SK-N-SH treated with all-trans-retinoic acid at 6 μM for 48 hours (cell line): Measurements from ENCODE around the gene CIC.

Experiments
- ATAC-seq: fragments of 200-7000 bp; cut with Tn5 transposase; 3 replicates; pipeline ENCODE4 v1.9.1; 2020; ENCODE audit warnings: mild to moderate bottlenecking, moderate library complexity
- ARNTL ChIP-seq: fragments of 450-650 bp; formaldehyde crosslinking; IDR thresholded peaks from 2 replicates; pipeline ENCODE4 v1.5.0; 2020; ENCODE audit warnings: low read depth, mild to moderate bottlenecking, moderate library complexity, borderline replicate concordance
- BACH2 ChIP-seq: fragments of 250-450 bp; sonication (Bioruptor Pico); IDR thresholded peaks from 2 replicates; pipeline ENCODE4 v1.9.0; 2021; ENCODE audit warnings: mild to moderate bottlenecking, borderline replicate concordance
- CREB5 ChIP-seq: fragments of 250-450 bp; sonication (Bioruptor Pico); IDR thresholded peaks from 2 replicates; pipeline ENCODE4 v1.5.1; 2020; ENCODE audit warnings: low read depth, mild to moderate bottlenecking, moderate library complexity
- CSDC2 ChIP-seq: fragments of 250-450 bp; sonication (Bioruptor Pico); IDR thresholded peaks from 2 replicates; pipeline ENCODE4 v1.5.0; 2020; ENCODE audit warnings: mild to moderate bottlenecking, moderate library complexity
- ESRRG ChIP-seq: fragments of 250-450 bp; sonication (Bioruptor Pico); IDR thresholded peaks from 2 replicates; pipeline ENCODE4 v1.6.1; 2021; ENCODE audit warnings: mild to moderate bottlenecking
- ISL1 ChIP-seq: fragments of 250-450 bp; sonication (Bioruptor Pico); IDR thresholded peaks from 2 replicates; pipeline ENCODE4 v2.1.2; 2022; ENCODE audit warnings: mild to moderate bottlenecking, moderate library complexity
- OSR1 ChIP-seq: fragments of 250-450 bp; sonication (Bioruptor Pico); IDR thresholded peaks from 2 replicates; pipeline ENCODE4 v1.8.0; 2022; ENCODE audit warnings: moderate library complexity, mild to moderate bottlenecking, inconsistent platforms
- PATZ1 ChIP-seq: fragments of 250-450 bp; sonication (Bioruptor Pico); IDR thresholded peaks from 2 replicates; pipeline ENCODE4 v1.8.0; 2020; ENCODE audit warnings: mild to moderate bottlenecking, moderate library complexity, borderline replicate concordance
- POU6F1 ChIP-seq: fragments of 250-450 bp; sonication (Bioruptor Pico); IDR thresholded peaks from 2 replicates; pipeline ENCODE4 v1.8.0; 2021; ENCODE audit warnings: low read depth, mild to moderate bottlenecking, moderate library complexity, borderline replicate concordance
- PPARA ChIP-seq: fragments of 250-450 bp; sonication (Bioruptor Pico); IDR thresholded peaks from 2 replicates; pipeline ENCODE4 v1.5.0; 2020; ENCODE audit warnings: mild to moderate bottlenecking, borderline replicate concordance
- RARB ChIP-seq: fragments of 250-450 bp; sonication (Bioruptor Pico); IDR thresholded peaks from 2 replicates; pipeline ENCODE4 v1.8.0; 2021; ENCODE audit warnings: mild to moderate bottlenecking, moderate library complexity
- TCF4 ChIP-seq: fragments of 250-450 bp; sonication (Bioruptor Pico); IDR thresholded peaks from 2 replicates; pipeline ENCODE4 v1.8.0; 2021; ENCODE audit warnings: mild to moderate bottlenecking, moderate library complexity, borderline replicate concordance
- TOX ChIP-seq: fragments of 250-450 bp; sonication (Bioruptor Pico); IDR thresholded peaks from 2 replicates; pipeline ENCODE4 v1.8.0; 2021; ENCODE audit warnings: mild to moderate bottlenecking, moderate library complexity, borderline replicate concordance
- TSHZ2 ChIP-seq: fragments of 250-450 bp; sonication (Bioruptor Pico); IDR thresholded peaks from 2 replicates; pipeline ENCODE4 v1.5.0; 2020; ENCODE audit warnings: mild to moderate bottlenecking, moderate library complexity
- ZC3H10 ChIP-seq: fragments of 250-450 bp; sonication (Bioruptor Pico); IDR thresholded peaks from 2 replicates; pipeline ENCODE4 v1.5.1; 2021; ENCODE audit warnings: mild to moderate bottlenecking, moderate library complexity
- ZFP3 ChIP-seq: fragments of 250-450 bp; sonication (Bioruptor Pico); IDR thresholded peaks from 2 replicates; pipeline ENCODE4 v1.5.0; 2020; ENCODE audit warnings: mild to moderate bottlenecking, moderate library complexity
- ZFP30 ChIP-seq: fragments of 450-650 bp; formaldehyde crosslinking; IDR thresholded peaks from 2 replicates; pipeline ENCODE4 v1.5.0; 2022; ENCODE audit warnings: mild to moderate bottlenecking, moderate library complexity
- ZNF565 ChIP-seq: fragments of 450-650 bp; formaldehyde crosslinking; conservative IDR thresholded peaks from 2 replicates; pipeline ENCODE4 v1.5.0; 2020; ENCODE audit warnings: low read depth, mild to moderate bottlenecking, moderate library complexity
- ZNF70 ChIP-seq: fragments of 450-650 bp; formaldehyde crosslinking; IDR thresholded peaks from 2 replicates; pipeline ENCODE4 v1.5.0; 2020; ENCODE audit warnings: mild to moderate bottlenecking, moderate library complexity
- ZNF8 ChIP-seq: fragments of 450-650 bp; formaldehyde crosslinking; IDR thresholded peaks from 2 replicates; pipeline ENCODE4 v1.5.0; 2020; ENCODE audit warnings: mild to moderate bottlenecking, moderate library complexity
- TF ChIP-seq, protein P1 (sequence below): fragments of 250-450 bp; sonication (Bioruptor Pico); IDR thresholded peaks from 2 replicates; pipeline ENCODE4 v1.5.1; 2021; ENCODE audit warnings: mild to moderate bottlenecking, moderate library complexity

The CIC gene

GRCh38 chr19:42229855-42230351, 39.1 kb upstream of the CIC start (continued):
- TF ChIP-seq ZFP30 (CRISPR knock-in tag) (no peak), PATZ1 (no peak), CSDC2 (CRISPR knock-in tag) (no peak), ZNF8 (CRISPR knock-in tag) (no peak), CREB5 (CRISPR knock-in tag) (no peak)
- TF ChIP-seq, protein P1, sequence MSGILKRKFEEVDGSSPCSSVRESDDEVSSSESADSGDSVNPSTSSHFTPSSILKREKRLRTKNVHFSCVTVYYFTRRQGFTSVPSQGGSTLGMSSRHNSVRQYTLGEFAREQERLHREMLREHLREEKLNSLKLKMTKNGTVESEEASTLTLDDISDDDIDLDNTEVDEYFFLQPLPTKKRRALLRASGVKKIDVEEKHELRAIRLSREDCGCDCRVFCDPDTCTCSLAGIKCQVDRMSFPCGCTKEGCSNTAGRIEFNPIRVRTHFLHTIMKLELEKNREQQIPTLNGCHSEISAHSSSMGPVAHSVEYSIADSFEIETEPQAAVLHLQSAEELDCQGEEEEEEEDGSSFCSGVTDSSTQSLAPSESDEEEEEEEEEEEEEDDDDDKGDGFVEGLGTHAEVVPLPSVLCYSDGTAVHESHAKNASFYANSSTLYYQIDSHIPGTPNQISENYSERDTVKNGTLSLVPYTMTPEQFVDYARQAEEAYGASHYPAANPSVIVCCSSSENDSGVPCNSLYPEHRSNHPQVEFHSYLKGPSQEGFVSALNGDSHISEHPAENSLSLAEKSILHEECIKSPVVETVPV (CRISPR knock-in tag), result no peak

DNA sequence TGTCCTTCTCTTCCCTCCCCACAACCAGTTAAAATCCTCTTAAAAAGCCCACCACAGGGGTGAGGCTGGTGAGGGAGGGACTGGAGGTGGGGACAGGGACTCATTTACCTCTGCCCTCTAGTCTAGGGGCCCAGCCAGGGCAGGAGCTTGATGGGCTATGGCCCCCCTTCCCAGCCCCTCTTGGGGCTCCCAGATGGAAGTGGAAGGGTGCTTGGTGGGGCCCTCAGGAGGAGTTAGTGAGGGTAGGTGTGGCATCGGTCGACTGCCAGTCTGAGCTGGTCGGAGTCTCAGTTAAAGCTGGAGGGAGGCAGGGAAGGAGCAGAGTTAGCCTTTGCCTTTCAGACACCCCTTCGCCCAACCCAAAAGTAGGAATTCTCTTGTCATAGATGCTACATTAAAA, 38.5 kb upstream of the CIC start:
- no peak for TF ChIP-seq PATZ1
- TF ChIP-seq PPARA (CRISPR knock-in tag), result no peak
- no peak for TF ChIP-seq ZNF70 (CRISPR knock-in tag)
- TF ChIP-seq ISL1, result no peak
- TF ChIP-seq ZNF8 (CRISPR knock-in tag), result no peak
- no peak for TF ChIP-seq ESRRG
- no peak for TF ChIP-seq POU6F1 (CRISPR knock-in tag)
- no peak for TF ChIP-seq TSHZ2 (CRISPR knock-in tag)
- no peak for TF ChIP-seq TOX
- no peak for TF ChIP-seq RARB (CRISPR knock-in tag)
- no peak for TF ChIP-seq ZFP30 (CRISPR knock-in tag)
- no peak for TF ChIP-seq ARNTL (CRISPR knock-in tag)
- no peak for TF ChIP-seq ZFP3 (CRISPR knock-in tag)
- no peak for TF ChIP-seq BACH2 (CRISPR knock-in tag)
- TF ChIP-seq ZNF565 (CRISPR knock-in tag), result no peak
- TF ChIP-seq OSR1 (CRISPR knock-in tag), result no peak
- no peak for TF ChIP-seq TCF4 (CRISPR knock-in tag)
- no peak for TF ChIP-seq CSDC2 (CRISPR knock-in tag)
- TF ChIP-seq ZC3H10 (CRISPR knock-in tag), result no peak
- TF ChIP-seq, protein P1 (CRISPR knock-in tag), result no peak
- ATAC-seq, result no peak
